GM08714 (cell line): ENCODE data around the gene EXTL1.

Experiments used
- H3K4me3 ChIP-seq: fragments of 200-500 bp; sonication (Bioruptor generic); 2 replicates; pipeline ENCODE4 v1.5.1; 2014; ENCODE audit warnings: mild to moderate bottlenecking, low read length, inconsistent platforms
- ZNF274 ChIP-seq: IDR thresholded peaks from 2 replicates; pipeline ENCODE4 v1.6.1; 2012; ENCODE audit warnings: mild to moderate bottlenecking, low read depth, low read length

The EXTL1 gene

DNA sequence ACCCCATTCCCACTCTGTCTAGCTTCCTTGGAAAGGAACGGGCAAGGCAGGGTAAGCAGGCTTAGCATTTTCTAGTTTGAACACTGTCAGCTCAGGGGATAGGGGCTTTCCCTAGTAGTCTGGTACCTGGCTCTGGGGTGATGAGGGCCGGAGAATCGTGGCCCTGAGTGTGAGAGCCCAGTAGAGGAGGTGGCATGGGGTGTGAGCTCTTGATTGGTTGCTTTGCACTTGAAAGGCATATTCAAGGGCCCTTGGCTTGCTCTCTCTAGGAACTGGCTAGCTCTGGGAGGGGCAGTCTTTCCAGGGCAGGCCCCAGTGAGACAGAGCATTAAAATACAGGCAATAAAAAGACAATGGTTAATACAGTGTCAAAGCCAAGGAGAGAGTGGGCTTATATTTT lies 10.8 kb upstream of the EXTL1 start:
- no peak for TF ChIP-seq ZNF274
- no peak overlapping the region for H3K4me3 ChIP-seq

DNA sequence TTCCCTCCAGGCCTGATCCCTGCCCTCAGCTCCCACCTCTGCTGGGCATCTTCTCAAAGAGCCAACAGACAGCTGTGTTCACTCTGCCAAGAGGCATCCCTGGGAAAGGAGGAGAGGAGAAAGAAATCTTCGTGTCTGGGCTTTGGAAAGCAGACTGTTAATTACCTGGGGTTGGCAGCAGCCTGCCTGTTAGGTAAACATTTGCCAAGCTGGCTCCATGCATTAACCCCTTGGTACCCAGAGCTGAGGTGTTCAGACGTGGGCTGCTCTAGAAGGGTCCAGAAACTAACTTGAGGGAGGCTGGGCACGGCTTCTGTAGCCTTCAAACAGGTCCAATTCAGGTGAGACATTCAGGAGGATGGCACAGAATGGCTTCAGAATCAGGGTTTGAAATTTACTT lies 8.7 kb upstream of the EXTL1 start:
- no peak for TF ChIP-seq ZNF274
- H3K4me3 ChIP-seq, result no peak overlapping the region

DNA sequence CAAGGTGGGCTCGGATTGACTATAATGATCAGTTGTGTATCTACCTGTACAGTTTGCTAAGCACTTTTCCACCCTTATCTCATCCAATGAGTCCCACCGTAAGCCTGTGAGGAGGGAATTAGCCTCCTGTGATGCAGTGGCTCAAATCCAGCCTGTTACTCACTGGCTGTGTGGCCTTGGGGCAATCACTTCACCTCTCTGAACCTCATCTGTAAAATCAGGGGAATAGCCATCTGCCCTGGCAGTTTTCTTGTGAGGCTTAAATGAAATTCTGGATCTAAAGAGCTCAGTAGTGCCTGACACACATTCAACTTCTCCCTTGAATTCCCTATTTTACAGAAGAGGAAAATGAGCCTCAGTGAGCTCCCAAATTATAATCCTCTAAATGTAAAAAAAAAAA lies 7.4 kb upstream of the EXTL1 start:
- no peak overlapping the region for H3K4me3 ChIP-seq
- TF ChIP-seq ZNF274, result no peak

DNA sequence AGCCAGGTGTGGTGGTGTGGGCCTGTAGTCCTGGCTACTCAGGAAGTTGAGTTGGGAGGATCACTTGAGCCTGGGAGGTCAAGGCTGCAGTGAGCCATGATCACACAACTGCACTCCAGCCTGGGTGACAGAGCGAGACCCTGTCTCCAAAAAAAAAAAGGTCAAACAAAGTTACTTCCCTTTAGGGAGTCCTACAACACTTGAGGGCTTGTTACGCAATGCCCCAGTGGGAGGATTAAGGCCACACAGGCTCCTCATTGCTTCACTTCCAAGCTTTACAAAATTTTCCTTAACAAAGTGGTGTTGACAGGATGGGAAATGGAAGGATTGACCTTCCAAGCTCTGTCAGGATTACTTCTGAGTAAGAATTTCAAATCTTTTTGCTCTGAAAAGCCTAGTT lies 6.2 kb upstream of the EXTL1 start:
- TF ChIP-seq ZNF274, result no peak
- H3K4me3 ChIP-seq, result no peak overlapping the region

DNA sequence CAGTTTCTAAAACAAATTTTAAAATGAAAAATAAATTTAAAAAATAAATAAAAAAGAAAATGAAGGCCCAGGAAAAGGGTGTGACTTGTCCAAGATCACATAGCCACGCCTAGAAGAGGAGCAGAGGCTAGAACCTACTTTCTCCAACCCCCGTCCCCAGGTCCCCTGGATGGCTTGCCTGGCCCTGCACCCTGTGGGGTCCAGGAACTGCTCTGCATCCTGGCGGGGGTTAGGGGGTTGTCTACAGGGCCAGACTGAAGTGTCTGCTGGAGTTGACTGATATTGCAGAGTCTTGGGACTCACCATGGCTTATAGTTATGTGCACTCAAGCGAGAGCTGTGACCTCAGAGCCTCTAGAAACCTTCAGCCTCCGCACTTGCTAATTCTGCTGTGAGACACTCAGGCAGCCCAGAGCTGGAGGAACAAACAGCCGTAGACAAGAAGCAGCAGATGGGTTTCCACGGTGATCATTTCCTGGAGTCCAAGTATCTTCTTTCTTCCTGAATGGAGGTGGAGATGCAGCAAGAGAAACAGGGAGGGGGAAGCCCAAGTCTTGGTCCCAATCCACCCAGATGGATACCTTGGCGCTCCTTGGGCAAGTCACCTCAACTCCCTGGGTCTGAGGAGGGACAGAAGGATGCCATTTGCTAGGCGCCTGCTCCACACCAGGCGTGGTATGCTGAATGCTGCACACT lies 5.2 kb upstream of the EXTL1 start:
- H3K4me3 ChIP-seq, result no peak overlapping the region
- TF ChIP-seq ZNF274, result no peak

DNA sequence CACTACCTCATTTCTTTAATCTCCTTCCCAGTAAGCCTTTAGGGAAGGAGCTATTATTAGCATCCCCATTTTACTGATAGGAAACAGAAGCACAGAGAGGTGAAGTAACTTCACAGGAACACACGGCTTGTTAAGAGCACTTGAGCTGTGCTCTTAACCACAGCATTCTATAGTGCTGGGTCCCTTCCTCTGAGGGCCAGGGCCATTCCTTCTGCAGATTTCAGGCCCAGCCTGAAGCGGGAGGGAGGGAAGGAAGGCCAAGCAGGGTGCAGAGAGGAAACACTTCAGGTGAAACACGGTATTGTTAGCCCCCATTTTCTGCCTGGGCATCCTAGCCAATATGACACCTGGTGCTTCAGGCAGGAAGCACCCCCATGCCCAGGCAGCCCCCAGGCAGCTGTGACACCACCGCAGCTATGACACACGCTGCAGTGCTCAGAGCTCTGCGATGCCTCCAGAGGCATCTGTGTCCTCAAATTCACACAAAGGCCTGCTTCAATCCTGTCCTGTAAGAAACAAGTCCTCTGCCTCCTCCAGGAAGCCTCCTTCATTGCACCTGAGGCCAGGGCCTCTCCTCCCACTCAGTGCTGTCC lies 4.5 kb upstream of the EXTL1 start:
- no peak for TF ChIP-seq ZNF274
- no peak overlapping the region for H3K4me3 ChIP-seq

DNA sequence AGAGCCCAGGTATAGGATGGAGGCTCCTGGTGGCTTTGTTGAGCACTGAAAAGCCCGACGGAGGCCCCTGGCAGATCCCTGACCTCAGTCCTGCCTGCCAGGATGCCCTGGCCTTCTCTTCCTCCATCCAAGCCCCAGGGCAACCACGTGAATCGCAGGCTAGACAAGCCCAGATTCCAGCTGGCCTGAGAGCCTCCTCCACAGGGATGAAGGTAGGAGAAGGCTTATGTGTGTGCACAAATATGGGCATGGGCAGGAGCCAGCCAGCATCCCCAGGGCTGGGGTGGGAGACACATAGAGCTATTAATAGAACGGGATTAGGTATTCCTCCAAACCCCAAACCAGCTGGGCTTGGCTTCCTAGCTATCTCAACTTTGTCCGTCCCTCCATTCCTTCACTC lies 4.0 kb upstream of the EXTL1 start:
- no peak for TF ChIP-seq ZNF274
- no peak overlapping the region for H3K4me3 ChIP-seq

DNA sequence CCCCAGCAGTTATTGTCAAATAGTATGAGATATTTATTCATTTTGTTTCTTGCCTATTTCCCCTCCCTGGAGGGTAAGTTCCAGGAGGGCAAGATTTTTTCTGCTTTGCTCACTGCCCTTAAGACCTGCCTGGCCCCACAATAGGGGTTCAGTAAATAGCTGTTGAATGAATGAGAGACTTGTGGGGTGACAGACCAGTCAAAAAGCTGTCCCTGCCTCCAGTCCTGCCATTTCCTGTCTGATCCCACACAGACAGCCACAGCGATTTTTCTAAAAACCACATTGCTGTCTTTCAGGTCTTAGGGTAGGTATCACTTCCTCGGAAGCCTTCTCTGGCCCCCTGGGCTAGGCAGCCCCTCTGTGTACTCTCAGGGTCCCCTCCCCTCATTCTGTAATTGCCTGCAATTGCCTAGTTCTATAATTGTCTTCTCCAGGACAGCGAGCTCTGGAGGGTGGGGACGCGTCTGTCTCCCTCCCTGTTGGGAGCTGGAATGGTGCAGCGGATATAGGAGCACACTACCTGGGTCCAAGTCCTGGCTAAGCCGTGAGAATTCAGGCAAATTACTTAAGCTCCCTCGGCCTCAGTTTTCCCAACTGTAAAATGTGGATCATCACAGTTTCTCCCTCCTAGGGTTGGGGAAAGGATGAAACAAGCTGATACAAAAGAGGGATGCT lies 1.8 kb upstream of the EXTL1 start:
- TF ChIP-seq ZNF274, result no peak
- H3K4me3 ChIP-seq, result no peak overlapping the region

DNA sequence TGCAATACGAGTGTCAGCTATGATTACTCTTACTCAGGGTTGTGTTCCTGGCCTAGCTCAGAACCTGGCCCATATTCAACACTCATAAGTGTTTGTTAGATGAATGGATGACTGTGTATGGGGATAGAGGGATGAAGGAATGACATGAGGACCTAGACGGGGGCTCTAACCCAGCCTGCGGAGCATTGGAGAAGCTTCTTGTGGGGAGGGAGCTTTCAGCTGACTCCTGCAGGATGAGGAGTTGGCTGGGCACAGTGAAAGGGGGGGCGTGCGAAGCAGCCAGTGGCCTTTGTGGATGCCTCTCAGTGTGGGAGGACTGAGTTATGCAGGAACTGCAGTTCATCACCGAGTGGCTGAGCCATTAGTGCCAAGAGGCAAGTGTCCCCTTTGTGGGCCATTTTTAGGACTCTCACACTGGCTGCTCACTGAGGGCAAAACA lies 1.2 kb upstream of the EXTL1 start:
- H3K4me3 ChIP-seq, result no peak overlapping the region
- no peak for TF ChIP-seq ZNF274

DNA sequence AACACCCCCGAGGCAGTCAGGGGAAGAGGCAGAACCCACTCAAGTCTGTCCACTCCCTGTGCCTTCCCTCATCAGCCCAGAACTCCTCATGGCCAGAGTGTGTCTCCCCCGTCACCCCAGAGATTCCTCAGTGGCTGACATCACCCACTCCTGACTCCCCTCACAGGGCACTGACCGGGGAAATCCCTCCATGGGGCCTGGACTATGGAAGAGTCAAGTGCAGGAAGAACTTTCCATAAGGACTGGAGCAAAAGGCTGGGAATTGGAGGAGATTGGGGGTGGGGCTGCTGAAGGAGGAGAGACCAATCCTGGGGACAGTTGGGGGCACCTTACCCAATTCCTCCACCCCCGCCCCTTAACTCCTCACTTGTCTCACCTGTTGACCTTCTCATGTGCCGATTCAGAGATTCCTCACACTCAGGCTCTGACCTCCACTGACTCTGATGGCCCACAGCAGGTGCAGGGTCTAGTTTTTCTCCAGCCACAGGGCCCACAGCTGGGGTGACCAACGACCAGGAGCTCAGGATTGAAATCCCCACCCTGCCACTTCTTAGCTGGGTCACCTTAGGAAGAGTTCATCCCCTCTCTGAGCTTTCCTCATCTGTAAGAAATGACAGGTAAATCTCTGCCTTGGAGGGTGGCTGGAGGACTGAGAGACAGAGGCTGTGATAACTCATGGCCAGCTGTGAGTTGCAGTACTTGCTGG lies 481 bp upstream of the EXTL1 start:
- TF ChIP-seq ZNF274, result no peak
- no peak overlapping the region for H3K4me3 ChIP-seq

DNA sequence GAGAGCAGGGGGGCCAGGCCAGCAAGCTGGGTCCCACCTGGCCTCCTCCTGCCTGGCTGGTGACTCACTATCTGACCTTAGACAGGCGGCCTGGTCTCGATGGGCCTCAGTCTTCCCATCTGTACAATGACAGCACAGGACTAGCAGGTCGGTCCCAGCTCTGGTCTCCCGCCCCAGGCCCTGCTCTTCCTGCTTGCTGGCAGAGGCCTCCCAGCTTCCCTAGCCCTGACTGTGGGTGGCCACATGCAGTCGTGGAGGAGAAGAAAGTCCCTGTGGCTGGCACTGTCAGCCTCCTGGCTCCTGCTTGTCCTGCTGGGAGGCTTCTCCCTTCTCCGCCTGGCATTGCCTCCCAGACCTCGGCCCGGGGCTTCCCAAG lies 817 bp downstream of the EXTL1 start:
- no peak for TF ChIP-seq ZNF274
- H3K4me3 ChIP-seq, result no peak overlapping the region

DNA sequence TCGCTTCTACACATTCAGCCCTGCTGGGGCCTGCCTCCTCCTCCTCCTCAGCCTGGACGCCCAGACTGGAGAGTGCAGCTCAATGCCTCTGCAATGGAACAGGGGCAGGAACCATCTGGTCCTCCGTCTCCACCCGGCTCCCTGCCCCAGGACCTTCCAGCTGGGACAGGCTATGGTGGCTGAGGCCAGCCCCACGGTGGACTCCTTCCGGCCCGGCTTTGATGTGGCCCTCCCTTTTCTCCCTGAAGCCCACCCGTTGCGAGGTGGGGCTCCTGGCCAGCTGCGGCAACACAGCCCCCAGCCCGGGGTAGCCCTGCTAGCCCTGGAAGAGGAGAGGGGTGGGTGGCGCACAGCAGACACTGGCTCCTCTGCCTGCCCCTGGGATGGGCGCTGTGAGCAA lies 1.4 kb downstream of the EXTL1 start:
- no peak for TF ChIP-seq ZNF274
- no peak overlapping the region for H3K4me3 ChIP-seq

DNA sequence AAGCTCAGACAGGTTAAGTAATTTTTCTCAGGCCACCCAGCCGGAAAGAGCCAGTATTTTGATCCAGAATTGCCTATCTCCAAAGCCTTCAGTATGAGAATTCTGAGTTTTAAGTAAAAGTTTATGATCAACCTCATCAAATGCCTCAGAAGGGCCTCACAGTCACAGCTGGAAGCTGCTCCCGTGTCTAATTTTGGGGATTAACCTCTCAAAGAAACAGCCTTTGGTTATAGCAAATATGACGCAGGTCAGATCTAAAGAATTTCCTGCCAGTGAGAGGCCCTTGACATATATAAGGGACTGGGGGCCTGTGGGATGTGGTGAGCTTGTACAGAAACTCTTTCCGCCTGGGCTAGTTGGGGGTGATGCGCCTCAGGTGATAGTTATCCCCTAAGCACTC lies 2.3 kb downstream of the EXTL1 start:
- H3K4me3 ChIP-seq, result no peak overlapping the region
- no peak for TF ChIP-seq ZNF274

DNA sequence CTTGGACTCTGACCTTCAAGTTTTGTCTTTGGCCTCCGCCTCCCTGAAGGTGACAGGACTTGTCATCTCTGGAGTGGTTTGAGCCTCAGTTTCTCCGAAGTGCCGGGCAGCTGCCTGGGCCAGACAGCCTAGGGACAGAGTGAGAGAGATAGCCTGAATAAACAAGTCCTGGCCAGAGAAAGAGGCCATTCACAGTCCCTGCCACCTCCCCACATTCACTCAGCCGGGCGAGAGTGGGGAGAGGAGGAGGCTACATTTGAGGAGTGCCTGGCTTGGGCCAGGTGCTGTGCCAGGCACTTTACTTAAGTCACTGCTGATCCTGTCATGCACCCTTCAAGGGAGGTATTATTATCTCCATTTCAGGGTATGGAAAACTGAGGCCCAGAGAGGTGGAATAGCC lies 3.5 kb downstream of the EXTL1 start:
- H3K4me3 ChIP-seq, result no peak overlapping the region
- no peak for TF ChIP-seq ZNF274

DNA sequence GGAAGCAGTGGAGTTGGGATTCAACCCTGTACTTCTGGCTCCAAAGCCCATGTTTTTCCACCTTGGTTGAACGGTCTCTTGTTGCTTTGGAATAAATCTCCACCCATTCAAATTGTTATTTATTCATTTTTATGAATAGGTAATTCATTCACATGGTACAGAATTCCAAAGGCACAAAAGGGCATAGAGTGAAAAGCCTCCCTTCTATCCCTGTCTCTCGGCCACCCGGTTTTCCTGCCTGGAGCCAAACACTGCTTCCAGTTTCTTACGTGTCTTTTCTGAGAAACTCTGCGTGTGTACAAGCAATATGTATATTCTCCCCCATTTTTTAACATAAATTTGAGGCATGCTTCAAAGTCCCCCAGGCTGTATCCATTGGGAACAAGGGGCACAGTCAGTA lies 3.9 kb downstream of the EXTL1 start:
- no peak for TF ChIP-seq ZNF274
- H3K4me3 ChIP-seq, result no peak overlapping the region
